Measurements from ENCODE around the gene ACTN1. TPM values are rescaled to one million over a fixed set of nuclear protein-coding genes. Genes with fewer than 3 reads are reported as not detected.

The ACTN1 gene
- total and polyA plus RNA-seq, 2 of the 8 experiments (the other 6 are each of a cell fraction or from before 2014, with no cell fraction given): 236 to 262 TPM

GRCh38 chr14:69004731-69005431 is 25.8 kb upstream of the ACTN1 start:
- Histone ChIP-seq H3K4me1 (replicated peaks in 1 of 4; ENCODE audit: control insufficient read depth in 3 of 4, insufficient read depth in 4 of 4, low read length in 3 of 4) (peaks cover 3 to 18% (median 11%) of the 10 kb centered on the region in 4 experiments), H3K79me2 (ENCODE audit: control insufficient read depth in 1 of 2, insufficient read depth in 2 of 2, low read length in 2 of 2) (no peaks in the 10 kb centered on the region), H4K91ac (replicated peaks; ENCODE audit: insufficient read length, low read length) (no peak overlapping the region), H3K56ac (replicated peaks; ENCODE audit: insufficient read length, low read depth, low read length) (no peak overlapping the region), H3K23me2 (ENCODE audit: low read depth, low read length) (no peaks in the 10 kb centered on the region; the same call in 1 of the 2 replicates), H2AK5ac (ENCODE audit: low read depth, low read length) (no peak overlapping the region), H2BK120ac (replicated peaks; ENCODE audit: low read depth, low read length) (no peak overlapping the region), H3K36me3 (ENCODE audit: control insufficient read depth in 2 of 4, insufficient read depth in 4 of 4, low read length in 3 of 4) (no peaks in the 10 kb centered on the region), H3K4ac (replicated peaks; ENCODE audit: insufficient read length, low read depth, low read length) (no peak overlapping the region), H4K5ac (ENCODE audit: insufficient read length, low read depth, low read length) (no peak overlapping the region), H3K27ac (ENCODE audit: low read depth, low read length) (no peak overlapping the region), H3K4me2 (ENCODE audit: insufficient read depth in 1 of 2, low read depth in 2 of 2, low read length in 2 of 2) (peak overlapping the region; percentile 7 to 26; a peak in 1 of 4 replicates), H3K79me1 (ENCODE audit: low read depth, low read length) (no peaks in the 10 kb centered on the region), H3K23ac (ENCODE audit: insufficient read length) (no peak overlapping the region), H2BK20ac (ENCODE audit: low read length) (no peak overlapping the region; the same call in 1 of the 2 replicates), H3K18ac (ENCODE audit: extremely low read depth, low read length) (no peak overlapping the region; the same call in 1 of the 2 replicates), H4K8ac (ENCODE audit: extremely low read depth, insufficient read depth, low read length) (no peak overlapping the region), H2AFZ (ENCODE audit: low read length) (peak overlapping the region; percentile 43), H3K14ac (ENCODE audit: insufficient read length) (no peak overlapping the region), H2BK5ac (ENCODE audit: low read depth, low read length) (peak overlapping the region; percentile 41; the same call in 1 of the 2 replicates), H2BK15ac (ENCODE audit: low read length) (no peak overlapping the region; the same call in 1 of the 2 replicates), H3K27me3 (replicated peaks in 1 of 4; ENCODE audit: control insufficient read depth in 3 of 4, extremely low read depth in 1 of 4, insufficient read depth in 3 of 4, low read length in 3 of 4) (no peaks in the 10 kb centered on the region), H3K4me3 (ENCODE audit: extremely low read depth in 1 of 4, insufficient read depth in 2 of 4, low read depth in 3 of 4, low read length in 4 of 4) (no peak overlapping the region), H2BK12ac (ENCODE audit: low read depth, low read length) (peak overlapping the region; percentile 42; the same call in 1 of the 2 replicates), H3K9ac (replicated peaks in 1 of 4; ENCODE audit: extremely low read depth in 1 of 4, low read depth in 3 of 4, low read length in 3 of 4) (no peak overlapping the region), H4K20me1 (replicated peaks in 1 of 2; ENCODE audit: control insufficient read depth in 1 of 2, insufficient read depth in 2 of 2, low read length in 2 of 2) (no peaks in the 10 kb centered on the region), H3K9me3 (ENCODE audit: insufficient read depth in 2 of 2, low read depth in 1 of 2, low read length in 1 of 2) (no peaks in the 10 kb centered on the region)
- DNase-seq (ENCODE audit: low read depth in 1 of 2, low spot score in 2 of 2): no peak
- TF ChIP-seq POU5F1 (IDR thresholded peaks at IDR 0.05; ENCODE audit: low read depth, low read length) (no peak), TEAD4 (IDR thresholded peaks at IDR 0.05; ENCODE audit: low read depth, low read length) (0 out of 2 replicates have a peak, but pooled peaks have one; percentile 56)
- no peak for FAIRE-seq
- ChIA-PET CTCF (ENCODE audit: partially characterized antibody) (interaction anchor here (0.6 to 1.5 kb wide), 11 partner anchors 13 to 122 kb away, joined by 3 to 6 read pairs (median 3); no protein-coding TSS in a partner anchor), POLR2A (ENCODE audit: partially characterized antibody) (interaction anchor here (0.6 to 2.2 kb wide), 8 partner anchors 19 to 1356 kb away, joined by 3 to 10 read pairs (median 3); partner anchors contain the start of gene ACTN1)
- 61% methylated on average over 7 of the region's 7 CpGs; no CpG with 5 or more reads in 1 of the 2 experiments for WGBS, 2 experiments (ENCODE audit: extremely low coverage in 1 of 2, insufficient coverage in 1 of 2, insufficient read length in 1 of 2, insufficient replicate concordance in 2 of 2, low coverage in 1 of 2, low lambda C conversion rate in 2 of 2, missing lambda C conversion rate in 1 of 2)

Data from H1 (cell line).